Esophagus muscularis mucosa (tissue), 4 donors: ENCODE data around the gene CNIH3. TPM values are rescaled to one million over a fixed set of nuclear protein-coding genes. Genes with fewer than 3 reads are reported as not detected.

Experiments
- DNase-seq: peaks from one replicate; pipeline ENCODE4 v3.0.0-alpha.2; 2017; ENCODE audit errors: extremely low spot score
- H3K27ac ChIP-seq, 4 donors: fragments of 200-600 bp; sonication (generic); replicated peaks in 1 of 4; 1 replicate in 3 of 4; 2 replicates in 1 of 4; pipeline ENCODE4 v1.5.1; 2016 to 2019; ENCODE audit warnings: mild to moderate bottlenecking in 1 of 4
- H3K27me3 ChIP-seq, 4 donors: fragments of 200-600 bp; sonication (generic); one replicate each; pipeline versions ENCODE4 v1.5.1 to v1.6.0; 2016 to 2019
- H3K36me3 ChIP-seq, 4 donors: fragments of 200-600 bp; sonication (generic); one replicate each; pipeline ENCODE4 v1.5.1; 2016 to 2019
- H3K4me1 ChIP-seq, 4 donors: fragments of 200-600 bp; sonication (generic); one replicate each; pipeline ENCODE4 v1.5.1; 2016 to 2019
- H3K4me3 ChIP-seq, 4 donors: fragments of 200-600 bp; sonication (generic); 1 replicate in 2 of 4; 2 replicates in 2 of 4; pipeline ENCODE4 v1.5.1; 2016 to 2019; ENCODE audit warnings: mild to moderate bottlenecking in 4 of 4, moderate library complexity in 1 of 4
- H3K9me3 ChIP-seq, 4 donors: fragments of 200-600 bp; sonication (generic); 1 replicate in 3 of 4; 2 replicates in 1 of 4; pipeline ENCODE4 v1.5.1; 2016 to 2019
- EP300 ChIP-seq: sonication (generic); formaldehyde crosslinking; IDR thresholded peaks from one replicate; pipeline ENCODE4 v1.6.1; 2017; ENCODE audit warnings: antibody characterized with exemption
- POLR2A ChIP-seq: fragments of 450-650 bp; IDR thresholded peaks from one replicate; pipeline ENCODE4 v1.6.1; 2017; ENCODE audit warnings: antibody characterized with exemption, moderate library complexity, mild to moderate bottlenecking, low read depth
- POLR2AphosphoS5 ChIP-seq, 2 donors: sonication (generic); formaldehyde crosslinking; IDR thresholded peaks; one replicate each; pipeline ENCODE4 v1.6.1; 2017; ENCODE audit warnings: antibody characterized with exemption in 2 of 2
- WGBS: methylation state at CpG from one replicate; pipeline ENCODE4 v1.1.5; 2018; 5-methylcytosine and 5-hydroxymethylcytosine counted together
- intact Hi-C: fragments of 100-400 bp; cut with DNase I; formaldehyde crosslinking; loops from one replicate; pipeline ENCODE4 v1.15.1; 2023
- total RNA-seq, 4 donors: library from RNA; depleted of rRNA; stranded (reverse); fragments of >200 nt; gene quantifications; one replicate each; pipeline versions ENCODE4 v1.1.0 to v1.2.1, GENCODE V29; 2016
- TF ChIP-seq, protein P1 (sequence below), 3 experiments: fragments of 200-600 bp in 2 of 3; fragments of 450-650 bp in 1 of 3; sonication (generic) in 2 of 3; IDR thresholded peaks; one replicate each; pipeline ENCODE4 v1.5.1; 2017 to 2019; ENCODE audit warnings: antibody characterized with exemption in 3 of 3, mild to moderate bottlenecking in 2 of 3, moderate library complexity in 1 of 3

Gene CNIH3
- total RNA-seq, 4 donors from 2014 or later, result 0.42 to 2.3 (median 1.3) TPM

DNA sequence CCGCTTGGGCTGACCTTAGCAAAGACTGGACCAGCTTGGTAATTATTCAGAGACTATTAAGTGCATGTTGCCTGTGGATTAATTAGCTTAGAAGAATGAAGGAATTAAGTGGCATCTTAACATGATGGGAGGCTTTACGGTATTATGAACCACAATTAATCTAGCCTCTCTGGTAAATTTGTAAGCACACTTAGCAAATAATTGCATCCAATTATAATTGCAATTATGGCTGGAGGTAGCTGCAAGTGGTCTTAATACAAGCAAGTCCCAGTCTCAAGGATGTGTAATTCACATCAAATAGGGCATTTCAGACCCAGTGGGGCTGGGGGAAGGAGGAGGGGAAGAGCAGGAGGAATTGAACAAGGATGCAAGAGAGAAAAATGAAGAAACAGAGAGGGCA is 151.6 kb downstream of the CNIH3 start:
- 96% methylated on average over 2 of the region's 2 CpGs for WGBS
- Histone ChIP-seq H3K27me3 (no peaks in the 10 kb centered on the region), H3K27ac (no peak overlapping the region), H3K36me3 (no peaks in the 10 kb centered on the region), H3K4me1 (peaks cover 6 to 22% (median 18%) of the 10 kb centered on the region in 4 donors), H3K9me3 (no peaks in the 10 kb centered on the region), H3K4me3 (no peak overlapping the region)
- peak; percentile 29 for DNase-seq
- no peak for TF ChIP-seq EP300
- no peak for TF ChIP-seq POLR2AphosphoS5 (IDR thresholded peaks at IDR 0.05)
- TF ChIP-seq POLR2A, result no peak
- TF ChIP-seq, protein P1, sequence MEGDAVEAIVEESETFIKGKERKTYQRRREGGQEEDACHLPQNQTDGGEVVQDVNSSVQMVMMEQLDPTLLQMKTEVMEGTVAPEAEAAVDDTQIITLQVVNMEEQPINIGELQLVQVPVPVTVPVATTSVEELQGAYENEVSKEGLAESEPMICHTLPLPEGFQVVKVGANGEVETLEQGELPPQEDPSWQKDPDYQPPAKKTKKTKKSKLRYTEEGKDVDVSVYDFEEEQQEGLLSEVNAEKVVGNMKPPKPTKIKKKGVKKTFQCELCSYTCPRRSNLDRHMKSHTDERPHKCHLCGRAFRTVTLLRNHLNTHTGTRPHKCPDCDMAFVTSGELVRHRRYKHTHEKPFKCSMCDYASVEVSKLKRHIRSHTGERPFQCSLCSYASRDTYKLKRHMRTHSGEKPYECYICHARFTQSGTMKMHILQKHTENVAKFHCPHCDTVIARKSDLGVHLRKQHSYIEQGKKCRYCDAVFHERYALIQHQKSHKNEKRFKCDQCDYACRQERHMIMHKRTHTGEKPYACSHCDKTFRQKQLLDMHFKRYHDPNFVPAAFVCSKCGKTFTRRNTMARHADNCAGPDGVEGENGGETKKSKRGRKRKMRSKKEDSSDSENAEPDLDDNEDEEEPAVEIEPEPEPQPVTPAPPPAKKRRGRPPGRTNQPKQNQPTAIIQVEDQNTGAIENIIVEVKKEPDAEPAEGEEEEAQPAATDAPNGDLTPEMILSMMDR (IDR thresholded peaks at IDR 0.05), result no peak
- intact Hi-C loops, result no loop called here

DNA sequence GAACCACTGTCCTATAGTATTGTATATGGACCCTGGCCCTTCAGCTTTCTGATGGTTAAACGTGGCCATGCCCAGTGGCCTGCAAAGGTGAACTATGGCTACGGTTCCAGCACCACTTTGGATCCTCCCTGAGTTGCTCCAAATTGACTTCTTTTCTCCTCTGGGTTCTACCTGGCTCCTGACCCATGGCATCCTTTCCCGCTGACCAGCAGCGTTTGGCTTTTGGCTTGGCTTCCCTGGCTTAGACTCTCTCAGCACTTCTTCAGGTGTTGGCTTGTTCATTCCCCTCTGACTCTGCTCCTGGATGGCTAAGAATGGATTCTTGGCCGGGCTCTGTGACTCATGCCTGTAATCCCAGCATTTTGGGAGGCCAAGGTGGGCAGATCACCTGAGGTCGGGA is 152.9 kb downstream of the CNIH3 start:
- H3K27ac ChIP-seq, result no peak overlapping the region
- H3K36me3 ChIP-seq, result no peaks in the 10 kb centered on the region
- DNase-seq, result peak; percentile 37
- no peak for TF ChIP-seq POLR2A
- no peak for TF ChIP-seq EP300
- TF ChIP-seq, protein P1 (IDR thresholded peaks at IDR 0.05), result no peak
- TF ChIP-seq POLR2AphosphoS5 (IDR thresholded peaks at IDR 0.05), result no peak
- WGBS, result 81% methylated on average over 6 of the region's 6 CpGs
- intact Hi-C loops, result no loop called here
- no peaks in the 10 kb centered on the region for H3K27me3 ChIP-seq
- no peak overlapping the region for H3K4me3 ChIP-seq
- H3K9me3 ChIP-seq, result no peaks in the 10 kb centered on the region
- peaks cover 6 to 22% (median 18%) of the 10 kb centered on the region in 4 donors for H3K4me1 ChIP-seq

DNA sequence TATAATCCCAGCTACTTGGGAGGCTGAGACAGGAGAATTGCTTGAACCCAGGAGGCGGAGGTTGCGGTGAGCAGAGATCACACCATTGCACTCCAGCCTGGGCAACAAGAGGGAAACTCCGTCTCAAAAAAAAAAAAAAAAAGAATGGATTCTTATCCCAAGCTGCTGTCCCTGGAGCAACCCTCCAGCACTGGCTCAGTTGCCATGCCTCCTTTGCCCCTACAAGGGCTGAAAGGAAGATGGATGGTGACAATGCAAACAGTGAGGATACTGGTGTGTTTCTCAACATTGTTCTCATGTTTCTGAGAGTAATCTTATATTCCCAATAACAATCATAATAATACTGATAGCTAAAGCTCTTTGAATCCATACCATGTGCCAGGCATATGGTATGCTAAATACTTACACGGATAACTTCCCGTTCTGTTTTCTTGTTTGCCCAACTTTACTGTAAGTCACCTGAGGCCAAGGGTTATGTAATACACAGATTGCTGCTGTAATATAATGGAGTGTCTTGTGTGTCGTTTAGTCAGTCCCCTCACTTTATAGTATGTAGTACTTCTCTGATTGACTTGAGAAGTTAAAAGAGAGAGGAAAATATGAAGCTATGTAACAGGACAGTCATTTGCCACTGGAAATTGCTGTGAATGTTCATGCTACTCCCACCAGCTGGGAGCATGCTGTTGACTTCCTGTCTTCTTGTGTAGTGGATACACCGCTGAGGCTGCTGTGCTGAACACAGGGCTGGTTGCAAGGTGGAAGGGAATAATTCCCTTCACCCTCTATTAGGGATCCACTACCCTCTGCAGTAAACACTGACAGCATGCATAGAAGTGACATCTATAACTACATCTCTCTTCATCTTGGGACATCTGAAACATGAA is 153.6 kb downstream of the CNIH3 start:
- H3K4me3 ChIP-seq, result no peak overlapping the region
- intact Hi-C loops, result no loop called here
- peaks cover 6 to 22% (median 18%) of the 10 kb centered on the region in 4 donors for H3K4me1 ChIP-seq
- no peaks in the 10 kb centered on the region for H3K36me3 ChIP-seq
- TF ChIP-seq, protein P1 (IDR thresholded peaks at IDR 0.05), result no peak
- TF ChIP-seq POLR2A (no peak), POLR2AphosphoS5 (IDR thresholded peaks at IDR 0.05) (no peak), EP300 (no peak)
- DNase-seq, result peak; percentile 72
- H3K27me3 ChIP-seq, result no peaks in the 10 kb centered on the region
- H3K27ac ChIP-seq, result peak overlapping the region in 1 of 4 donors; percentile 15
- no peaks in the 10 kb centered on the region for H3K9me3 ChIP-seq
- 71% methylated on average over 7 of the region's 7 CpGs for WGBS

DNA sequence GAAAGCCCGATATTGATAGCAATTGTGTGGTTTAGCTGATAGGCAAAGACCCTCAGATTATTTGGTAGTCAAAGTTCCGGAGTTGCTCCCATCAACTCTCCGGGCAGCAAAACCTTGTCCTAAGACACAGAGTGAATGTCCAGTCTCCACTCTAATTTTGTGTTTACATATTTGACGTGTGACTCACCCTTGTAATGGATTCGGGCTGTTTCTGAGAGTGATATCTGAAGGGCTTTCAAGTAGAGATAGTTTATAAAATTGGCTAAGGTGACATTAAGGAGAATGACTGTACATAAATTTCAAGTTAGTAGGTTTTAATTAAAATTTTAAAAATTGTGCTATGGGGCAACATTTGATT is 154.2 kb downstream of the CNIH3 start:
- Histone ChIP-seq H3K36me3 (no peaks in the 10 kb centered on the region), H3K27me3 (no peaks in the 10 kb centered on the region), H3K27ac (peak overlapping the region in 1 of 4 donors; percentile 15), H3K4me3 (no peak overlapping the region), H3K4me1 (peaks cover 6 to 22% (median 18%) of the 10 kb centered on the region in 4 donors), H3K9me3 (no peaks in the 10 kb centered on the region)
- TF ChIP-seq POLR2A (no peak), EP300 (no peak), POLR2AphosphoS5 (IDR thresholded peaks at IDR 0.05) (peak in 1 of 2 donors; percentile 61)
- TF ChIP-seq, protein P1 (IDR thresholded peaks at IDR 0.05), result no peak
- 44% methylated on average over 4 of the region's 5 CpGs for WGBS
- intact Hi-C loops, result no loop called here
- no peak for DNase-seq
